NCI-H187 treated with DMSO at 0.1 percent for 48 hours (cell line): ENCODE results near the gene PIGQ.

Experiments used
- DNase-seq: peaks from one replicate; lab custom pipeline; 2025; lab: John Stamatoyannopoulos, UW

Gene PIGQ

DNA sequence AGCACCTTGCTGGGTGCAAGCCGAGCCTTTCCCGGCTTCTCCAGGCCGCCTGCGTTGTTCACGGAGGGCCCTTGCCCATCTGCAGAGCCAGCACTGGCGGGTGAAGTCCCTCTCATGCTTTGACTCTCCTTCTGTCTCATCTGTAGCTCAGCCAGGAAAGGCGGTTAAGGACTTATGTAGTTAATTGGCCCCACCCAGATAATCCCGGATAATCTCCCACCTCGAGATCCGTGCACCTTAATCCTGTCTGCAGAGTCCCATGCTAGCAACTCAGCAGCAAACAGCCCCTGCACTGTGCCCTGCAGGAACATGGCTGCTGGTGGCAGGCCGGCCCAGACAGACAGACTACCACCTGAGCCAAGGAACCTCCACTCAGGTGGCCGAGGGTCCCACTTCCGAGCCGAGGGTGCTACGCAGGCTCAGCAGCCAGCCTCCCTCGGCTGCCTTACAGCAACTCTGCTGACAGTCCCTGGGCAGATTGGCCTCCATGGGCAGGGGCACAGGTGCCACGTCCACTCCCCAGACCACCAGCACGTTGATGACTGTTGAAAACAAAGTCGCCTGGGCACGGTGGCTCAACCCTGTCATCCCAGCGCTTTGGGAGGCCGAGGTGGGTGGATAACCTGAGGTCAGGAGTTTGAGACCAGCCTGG, 37.0 kb downstream of the PIGQ start:
- no peak for DNase-seq

DNA sequence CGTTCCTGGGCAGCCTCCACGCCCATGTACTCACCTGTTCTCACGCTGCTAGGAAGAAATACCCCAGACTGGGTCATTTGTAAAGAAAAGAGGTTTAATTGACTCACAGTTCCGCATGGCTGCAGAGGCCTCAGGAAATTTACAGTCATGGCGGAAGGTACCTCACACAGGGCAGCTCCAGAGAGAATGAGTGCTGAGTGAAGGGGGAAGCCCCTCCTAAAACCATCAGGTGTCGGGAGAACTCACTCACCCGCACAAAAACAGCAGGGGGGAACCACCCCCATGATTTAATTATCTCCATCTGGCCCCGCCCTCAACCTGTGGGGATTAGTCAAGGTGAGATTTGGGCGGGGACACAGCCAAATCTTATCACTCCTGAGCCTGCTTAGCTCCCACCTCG, 38.3 kb downstream of the PIGQ start:
- DNase-seq = no peak

DNA sequence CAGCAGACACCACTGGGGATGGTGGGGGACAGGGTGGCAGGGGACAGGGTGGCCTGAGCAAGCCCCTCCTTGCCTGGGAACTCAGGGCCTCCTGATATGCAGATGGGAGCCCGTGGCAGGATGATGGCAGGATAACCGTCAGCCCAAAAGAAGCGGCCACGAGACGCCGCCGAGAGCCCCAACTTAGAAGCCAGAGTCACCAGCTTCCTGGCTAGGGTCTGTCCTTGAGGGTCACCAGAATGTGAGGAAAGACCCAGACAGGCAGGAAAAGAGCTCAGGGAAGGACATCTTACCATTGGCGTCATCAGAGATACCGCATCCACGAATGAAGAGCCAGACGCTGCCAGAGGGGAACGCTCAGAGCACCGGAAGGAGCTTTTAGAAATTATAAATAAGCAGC, 39.5 kb downstream of the PIGQ start:
- DNase-seq = no peak

DNA sequence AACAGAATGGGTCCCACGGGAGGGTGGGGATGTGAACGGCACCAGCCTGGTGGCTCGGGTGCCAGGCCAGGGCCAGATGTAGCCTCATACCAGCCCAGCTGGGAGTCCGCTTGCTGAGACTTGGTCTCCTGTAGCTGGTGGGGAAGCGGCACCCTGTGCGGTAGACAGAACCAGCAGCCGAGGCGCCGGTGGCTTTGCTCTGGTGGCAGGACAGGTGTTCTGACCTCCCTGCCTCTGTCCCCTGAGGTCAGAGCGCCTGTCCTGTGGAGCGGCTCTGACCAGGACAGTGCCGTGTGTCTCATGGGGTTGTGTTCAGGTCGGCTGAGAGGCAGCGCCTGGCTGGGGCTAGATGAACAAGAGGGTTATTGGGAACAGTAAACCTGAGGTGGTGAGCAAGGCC, 40.2 kb downstream of the PIGQ start:
- DNase-seq = no peak

DNA sequence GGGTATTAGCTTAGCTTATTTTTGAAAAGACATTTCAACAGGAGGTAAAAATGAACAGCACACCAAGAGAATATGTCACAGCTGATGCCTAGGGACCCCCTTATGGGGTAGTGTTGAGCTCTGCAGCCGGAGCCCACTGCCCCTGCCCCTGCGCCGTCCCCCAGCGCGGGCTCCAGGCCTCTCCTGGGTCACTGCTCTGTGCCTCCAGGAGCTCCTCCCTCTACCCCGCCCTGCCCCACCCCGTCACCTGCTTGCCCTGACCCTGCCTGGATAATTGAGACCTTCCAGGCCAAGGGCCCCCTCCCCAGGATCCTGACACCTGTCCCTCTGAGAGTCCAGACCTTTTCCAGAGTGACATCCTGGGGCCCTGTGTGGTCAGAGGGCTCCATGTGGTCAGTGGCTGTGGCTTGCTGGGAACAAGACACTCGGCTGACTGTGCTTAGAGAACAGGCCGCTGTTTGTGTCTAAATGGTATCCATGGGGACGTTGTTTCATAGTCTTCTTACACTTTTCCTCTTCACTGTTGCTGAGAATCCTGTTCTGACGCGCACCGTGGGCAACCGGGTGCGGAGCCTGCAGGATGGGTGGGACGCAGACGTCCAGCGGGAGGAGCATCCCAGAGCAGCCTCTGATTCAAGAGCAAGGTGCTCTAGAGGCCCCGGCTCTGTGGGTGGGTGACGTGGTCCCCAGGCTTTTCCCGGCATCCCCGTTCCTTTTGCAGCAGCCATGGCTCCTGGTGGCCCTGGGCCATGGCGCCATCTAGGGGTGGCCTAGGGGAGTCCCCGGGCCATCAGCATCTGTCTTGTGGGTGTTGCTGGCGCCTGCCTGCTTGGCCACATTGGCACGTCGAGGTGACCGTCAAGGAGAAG, 41.0 kb downstream of the PIGQ start:
- no peak for DNase-seq

DNA sequence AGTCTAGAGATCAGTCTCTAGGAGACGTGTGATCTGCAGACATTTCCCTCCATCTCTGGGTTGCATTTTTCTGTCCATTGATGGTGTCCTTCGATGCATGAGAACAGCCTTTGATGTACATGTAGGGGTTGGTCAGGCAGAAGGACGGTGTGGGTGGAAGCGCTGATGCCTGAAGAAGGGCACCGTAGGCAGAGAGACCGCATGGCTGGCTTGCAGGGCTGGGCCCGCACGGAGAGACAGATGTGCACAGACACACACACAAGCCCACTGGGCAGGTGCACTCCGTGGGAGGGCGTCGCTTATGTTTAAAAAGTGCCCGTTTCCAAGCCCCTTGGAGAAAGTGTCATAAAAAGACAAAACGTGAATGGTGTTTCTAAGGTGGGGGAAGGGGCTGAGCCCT, 45.4 kb downstream of the PIGQ start:
- DNase-seq = no peak

DNA sequence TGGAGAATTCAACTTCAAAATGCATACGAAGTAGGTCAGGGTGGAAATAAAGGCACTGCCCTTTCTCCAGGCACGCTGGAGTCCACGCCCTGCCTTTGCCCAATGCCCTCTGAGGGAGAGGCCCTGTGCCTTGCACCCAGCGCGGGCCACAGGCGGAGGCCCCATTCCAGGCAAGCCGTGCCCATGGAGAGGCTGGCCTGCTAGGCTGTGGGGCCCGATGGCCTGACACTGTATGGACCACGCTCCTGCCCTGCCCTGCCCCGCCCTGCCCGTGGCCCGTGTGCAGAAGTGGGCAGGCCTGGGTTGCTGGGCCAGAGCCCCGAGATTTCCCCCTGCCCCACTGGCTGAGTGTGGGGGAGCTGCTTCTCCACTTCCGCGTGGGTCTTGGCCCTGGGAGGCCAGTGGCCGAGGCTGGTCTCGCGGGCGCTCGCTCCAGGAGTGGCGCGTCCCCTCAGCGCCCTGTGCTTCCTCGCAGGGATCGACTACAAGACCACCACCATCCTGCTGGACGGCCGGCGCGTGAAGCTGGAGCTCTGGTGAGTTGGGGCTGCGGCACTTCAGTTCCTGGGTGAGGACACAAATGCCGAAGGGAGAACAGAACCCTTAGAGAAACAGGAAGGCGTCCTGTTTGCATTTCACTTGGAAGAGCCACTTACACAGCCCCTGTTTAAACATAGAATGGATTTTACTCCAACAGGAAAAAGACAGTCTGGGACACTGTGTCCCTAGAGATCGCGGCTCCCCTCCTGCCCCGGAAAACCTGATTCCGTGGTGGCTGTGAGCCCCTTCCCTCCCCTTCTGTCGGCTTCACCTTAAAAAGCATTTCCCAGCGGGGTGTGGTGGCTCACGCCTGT, 47.2 kb downstream of the PIGQ start:
- no peak for DNase-seq

DNA sequence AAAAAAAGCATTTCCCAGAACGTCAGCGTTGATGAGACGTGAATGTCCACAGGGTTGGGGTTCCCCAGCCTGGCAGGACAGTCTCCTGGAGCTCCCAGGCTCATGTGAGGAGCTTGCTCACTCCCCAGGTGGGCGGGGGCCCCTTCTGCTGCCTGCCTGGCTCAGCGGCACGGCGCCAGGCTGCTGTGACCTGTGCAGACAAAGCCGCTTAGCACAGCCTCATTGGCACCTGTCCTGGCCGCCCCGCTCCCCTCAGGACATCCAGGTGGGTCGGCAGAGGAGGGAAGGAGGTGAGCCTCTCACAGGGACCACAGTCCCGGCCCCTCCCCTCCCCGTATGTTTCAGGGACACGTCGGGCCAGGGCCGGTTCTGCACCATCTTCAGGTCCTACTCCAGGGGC, 48.1 kb downstream of the PIGQ start:
- DNase-seq = no peak

DNA sequence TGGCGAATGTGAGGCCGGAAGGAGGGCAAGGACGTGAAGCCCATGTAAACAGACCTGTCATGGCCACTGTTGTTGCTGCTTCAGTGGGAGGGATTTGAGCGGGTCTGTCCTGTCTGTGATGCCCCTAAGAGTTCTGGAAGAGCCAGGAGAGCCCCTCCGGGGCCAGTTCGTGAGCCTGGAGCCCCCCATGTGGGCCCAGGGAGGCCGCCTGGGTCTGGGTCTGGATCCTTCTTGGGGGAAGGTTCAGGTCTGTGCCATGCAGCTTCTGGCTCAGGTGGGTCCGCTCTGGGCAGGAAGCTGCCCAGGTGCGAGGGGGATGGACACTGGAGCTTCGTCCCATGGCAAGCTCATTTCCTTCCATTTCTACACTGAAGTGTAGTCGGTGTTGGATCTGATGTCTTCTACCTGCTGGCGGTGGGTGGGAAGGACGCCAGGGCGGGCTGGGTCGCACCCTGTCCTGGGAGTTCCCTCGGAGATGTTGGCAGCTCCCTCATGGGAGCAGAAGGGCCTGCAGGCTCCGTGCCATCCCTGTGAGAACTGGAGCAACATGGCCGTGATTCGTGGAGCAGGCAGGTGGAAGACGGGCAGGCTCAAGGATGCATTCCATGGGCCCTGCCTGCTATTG, 49.8 kb downstream of the PIGQ start:
- DNase-seq = no peak

DNA sequence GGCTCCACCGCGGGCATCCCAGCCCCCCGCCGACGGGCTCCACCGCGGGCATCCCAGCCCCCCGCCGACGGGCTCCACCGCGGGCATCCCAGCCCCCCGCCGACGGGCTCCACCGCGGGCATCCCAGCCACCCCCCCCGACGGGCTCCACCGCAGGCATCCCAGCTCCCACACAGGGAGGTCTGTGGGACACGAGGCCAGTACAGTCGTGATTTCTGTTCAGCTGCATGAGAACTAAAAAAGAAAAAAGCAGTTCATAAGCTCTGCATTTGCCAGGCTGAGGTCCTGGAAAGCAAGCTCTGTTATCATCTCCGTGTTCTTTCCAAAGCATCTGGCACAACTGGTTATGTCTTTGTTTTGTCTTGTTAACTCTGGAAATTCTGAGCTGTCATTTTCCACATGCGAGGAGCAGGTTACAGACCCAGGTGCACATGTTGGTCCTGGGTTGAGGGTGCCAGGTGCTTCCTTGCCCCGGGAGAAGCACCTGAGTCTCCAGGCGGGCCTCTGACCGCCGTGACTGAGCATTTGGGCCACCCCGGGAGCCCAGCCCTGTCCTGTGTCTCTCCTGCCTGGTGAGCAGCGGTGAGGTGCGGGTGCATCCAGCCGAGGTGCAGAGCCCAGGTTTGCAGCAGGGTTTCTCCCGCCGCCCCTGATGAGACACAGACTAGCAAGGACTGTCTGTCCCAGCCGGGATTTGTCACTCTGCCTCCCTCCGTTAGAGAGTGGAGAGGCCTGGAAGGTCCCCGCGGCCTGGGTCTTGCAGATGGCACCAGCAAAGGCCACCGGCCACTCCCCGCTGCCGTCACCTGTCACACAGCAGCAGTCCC, 51.1 kb downstream of the PIGQ start:
- no peak for DNase-seq

DNA sequence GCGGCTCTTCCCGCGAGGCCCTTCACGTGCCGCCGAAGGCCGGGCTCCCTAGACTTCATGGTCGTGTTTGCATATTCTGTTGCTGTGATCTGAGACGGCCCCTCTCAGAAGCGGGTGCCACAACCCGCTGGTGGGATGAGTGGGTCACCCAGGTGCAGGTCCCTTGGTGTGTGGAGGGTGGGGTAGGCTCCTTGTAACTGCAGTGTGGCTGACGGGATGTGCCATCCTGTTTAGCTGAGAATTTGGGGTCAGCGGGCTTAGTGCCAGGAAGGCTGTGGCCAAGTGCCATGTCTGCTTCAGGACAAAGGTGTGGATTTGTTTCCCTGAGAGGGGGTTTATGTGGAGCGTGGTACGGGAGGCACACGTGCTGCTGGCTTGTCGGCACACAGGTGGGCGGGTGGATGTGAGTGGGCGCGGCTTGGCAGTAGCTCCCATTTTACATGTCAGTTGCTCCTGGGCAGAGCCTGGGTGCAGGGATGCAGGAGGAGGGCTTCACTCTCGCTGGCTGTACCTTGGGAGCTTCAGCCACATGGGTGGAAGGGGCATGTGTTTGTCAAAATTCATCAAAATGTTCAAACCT, 51.8 kb downstream of the PIGQ start:
- no peak for DNase-seq

DNA sequence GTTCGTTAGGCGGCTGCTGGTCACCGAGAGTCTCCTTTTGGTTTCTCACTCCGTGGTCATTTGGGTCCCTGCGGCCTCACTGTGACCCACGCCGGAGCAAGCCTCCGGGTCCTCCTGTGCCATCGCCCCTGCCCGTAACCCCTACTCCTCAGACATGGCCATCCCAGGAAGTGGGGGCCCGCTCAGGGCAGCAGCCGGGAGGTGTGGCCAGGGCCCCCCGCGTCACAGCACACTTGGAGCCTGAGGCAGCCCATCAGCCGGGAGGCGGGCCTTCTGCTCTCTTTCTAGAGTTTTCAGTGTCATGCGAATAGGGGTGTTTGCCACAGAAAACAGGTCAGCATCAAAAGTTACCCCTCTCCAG, 53.1 kb downstream of the PIGQ start:
- no peak for DNase-seq

DNA sequence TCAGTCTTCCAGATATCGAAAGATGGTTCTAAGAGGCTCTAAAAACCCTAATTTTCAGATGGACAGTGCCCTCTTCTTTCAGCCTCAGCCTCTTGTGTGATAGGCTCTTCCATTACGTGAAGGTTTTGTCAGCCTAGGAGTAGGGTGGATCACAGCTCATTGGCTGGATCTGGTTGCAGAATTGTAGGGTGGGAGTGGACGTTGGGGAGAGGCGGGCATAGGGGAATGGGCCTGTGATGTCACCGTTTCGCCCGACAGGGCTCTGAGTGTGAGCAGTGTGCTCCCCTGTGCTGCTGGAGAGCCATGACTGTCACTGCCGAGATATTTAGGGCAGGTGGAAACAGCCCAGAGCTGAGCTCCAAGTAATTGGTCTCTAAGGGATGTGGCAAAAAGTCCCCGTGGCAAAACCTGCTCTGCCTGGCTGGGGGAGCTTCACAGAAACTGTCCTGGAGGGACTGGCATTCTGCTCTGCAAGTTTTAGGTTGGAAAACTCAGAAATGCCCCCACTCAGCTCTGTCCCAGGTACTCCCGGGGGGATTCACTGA, 54.8 kb downstream of the PIGQ start:
- no peak for DNase-seq

DNA sequence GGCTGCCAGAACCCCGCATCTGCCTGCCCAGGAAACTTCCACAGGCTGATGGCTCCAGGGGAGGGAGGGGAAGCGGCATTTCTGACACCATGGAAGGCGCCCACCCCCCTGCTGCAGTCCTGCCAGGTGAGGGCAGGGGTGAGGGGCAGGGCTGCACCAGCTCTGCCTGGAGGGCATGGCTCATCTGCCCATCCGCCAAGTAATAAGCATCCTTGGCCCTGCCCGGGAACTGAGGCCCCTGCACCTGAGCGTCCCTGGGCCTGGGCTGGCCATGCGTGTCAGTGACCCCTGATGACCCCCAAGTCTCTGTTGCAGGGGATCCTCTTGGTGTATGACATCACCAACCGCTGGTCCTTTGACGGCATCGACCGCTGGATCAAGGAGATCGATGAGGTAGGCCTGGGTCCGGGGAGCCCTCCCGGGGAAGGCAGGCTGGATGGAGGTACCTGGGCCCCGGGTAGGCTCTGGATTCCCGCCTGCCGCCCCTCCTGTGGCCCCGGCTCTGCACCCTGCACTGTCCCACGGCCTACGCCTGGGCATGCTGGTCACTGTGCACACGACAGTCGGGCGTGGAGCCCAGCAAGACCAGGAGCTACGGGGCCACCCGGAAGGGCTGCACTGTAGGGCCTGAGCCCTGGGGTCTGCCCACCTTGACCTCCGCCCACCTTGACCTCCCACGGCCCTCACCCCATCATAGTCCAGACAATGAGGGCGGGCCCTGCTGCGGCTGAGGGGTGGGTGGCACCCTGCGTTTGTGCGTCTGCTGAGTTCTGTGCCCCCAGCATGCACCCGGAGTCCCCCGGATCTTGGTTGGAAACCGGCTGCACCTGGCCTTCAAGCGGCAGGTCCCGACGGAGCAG, 55.6 kb downstream of the PIGQ start:
- DNase-seq = no peak

DNA sequence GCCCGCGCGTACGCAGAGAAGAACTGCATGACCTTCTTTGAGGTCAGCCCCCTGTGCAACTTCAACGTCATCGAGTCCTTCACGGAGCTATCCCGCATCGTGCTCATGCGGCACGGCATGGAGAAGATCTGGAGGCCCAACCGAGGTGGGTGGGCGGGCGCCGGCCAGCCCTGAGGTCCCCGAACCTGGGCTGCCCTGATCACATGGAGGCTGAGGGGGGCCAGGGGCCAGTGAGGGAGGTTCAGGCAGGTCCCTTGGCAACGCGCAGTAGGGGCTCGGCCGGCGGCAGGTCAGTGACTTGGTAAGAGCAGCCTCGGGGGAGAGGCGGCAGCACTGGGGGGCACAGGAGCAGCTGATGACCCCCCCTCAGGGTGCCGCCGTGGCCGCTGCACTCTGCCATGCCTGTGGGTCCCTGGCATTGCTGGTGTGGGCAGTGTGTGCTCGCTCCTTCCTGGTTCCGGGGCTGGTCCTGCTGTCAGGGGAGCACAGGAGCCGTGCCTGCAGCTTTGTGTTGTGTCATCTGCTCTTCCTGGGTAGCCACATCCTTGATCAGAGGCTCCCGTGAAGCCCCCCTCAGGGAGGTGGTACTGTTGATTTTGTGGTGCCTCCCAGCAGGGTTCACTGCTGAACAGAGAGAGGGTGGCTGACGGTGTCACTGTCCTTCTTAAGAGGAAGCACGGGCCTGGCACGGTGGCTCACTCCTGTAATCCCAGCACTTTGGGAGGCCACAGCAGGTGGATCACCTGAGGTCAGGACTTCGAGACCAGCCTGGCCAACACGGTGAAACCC, 56.4 kb downstream of the PIGQ start:
- no peak for DNase-seq

DNA sequence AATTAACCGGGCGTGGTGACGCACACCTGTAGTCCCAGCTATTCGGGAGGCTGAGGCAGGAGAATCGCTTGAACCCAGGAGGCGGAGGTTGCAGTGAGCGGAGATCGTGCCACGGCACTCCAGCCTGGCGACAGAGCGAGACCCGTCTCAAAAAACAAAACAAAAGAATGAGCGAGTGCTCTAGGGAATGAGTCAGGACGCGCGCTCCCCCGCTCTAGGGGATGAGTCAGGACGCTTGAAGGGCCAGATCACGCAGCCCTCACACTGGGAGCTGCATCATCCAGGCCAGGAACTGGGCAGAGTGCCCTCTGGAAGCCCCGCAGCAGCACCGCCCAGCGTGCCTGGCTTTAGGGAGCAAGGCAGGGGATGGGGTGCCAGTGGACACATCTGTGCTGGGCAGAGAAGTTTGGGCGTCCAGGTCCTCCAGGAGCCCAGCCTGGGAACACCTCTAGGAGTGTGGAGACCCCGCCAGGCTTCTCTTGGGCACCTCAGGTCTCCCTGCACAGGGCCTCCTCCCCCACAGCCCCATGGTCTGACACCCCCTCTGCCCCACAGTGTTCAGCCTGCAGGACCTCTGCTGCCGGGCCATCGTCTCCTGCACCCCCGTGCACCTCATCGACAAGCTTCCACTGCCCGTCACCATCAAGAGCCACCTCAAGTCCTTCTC, 57.2 kb downstream of the PIGQ start:
- DNase-seq = no peak

DNA sequence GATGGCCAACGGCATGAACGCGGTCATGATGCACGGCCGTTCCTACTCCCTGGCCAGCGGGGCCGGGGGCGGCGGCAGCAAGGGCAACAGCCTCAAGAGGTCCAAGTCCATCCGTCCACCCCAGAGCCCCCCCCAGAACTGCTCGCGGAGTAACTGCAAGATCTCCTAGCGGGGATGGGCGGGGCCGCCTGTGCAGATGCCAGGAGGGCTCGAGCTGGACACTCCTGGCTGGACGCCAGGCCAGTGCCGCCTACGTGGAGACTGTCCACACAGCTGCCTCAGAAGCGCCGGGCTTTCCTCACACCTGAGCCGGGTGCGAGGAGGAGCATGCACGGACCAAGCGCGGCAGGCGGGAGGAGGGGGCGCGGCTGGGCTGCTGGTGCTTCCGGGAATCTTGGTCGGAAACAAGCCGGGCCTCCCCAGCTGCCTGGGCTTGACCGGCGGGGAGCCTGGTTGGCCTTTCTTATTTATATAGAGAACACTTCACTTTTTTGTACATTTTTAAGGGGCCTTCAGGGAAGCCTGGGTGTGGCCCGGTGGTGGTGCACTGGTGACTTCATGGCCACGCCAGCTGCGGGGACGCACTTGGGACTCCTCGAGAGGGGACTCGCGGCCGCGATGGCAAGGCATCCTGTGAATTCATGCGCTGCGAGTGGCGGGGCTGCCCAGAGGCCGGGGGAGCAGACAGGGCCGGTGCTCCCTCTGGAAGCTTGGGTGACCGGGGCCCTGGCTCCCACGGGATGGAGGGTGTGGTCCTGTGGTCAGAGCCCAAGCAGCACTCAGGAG, 57.9 kb downstream of the PIGQ start:
- no peak for DNase-seq
